H9 (cell line): Measurements from ENCODE around the gene TBCEL. TPM values are rescaled to one million over a fixed set of nuclear protein-coding genes. Genes with fewer than 3 reads are reported as not detected.

Experiments used
- DNase-seq: peaks from one replicate; pipeline ENCODE4 v3.0.0-alpha.2; 2017
- H2AFZ ChIP-seq: one replicate; pipeline ENCODE4 v1.6.1; 2013; ENCODE audit warnings: mild to moderate bottlenecking, low read length, control low read depth, moderate library complexity
- H2AK5ac ChIP-seq: 2 replicates; pipeline ENCODE4 v1.6.1; 2013; ENCODE audit warnings: low read length, control low read depth, mixed read lengths; ENCODE audit not compliant: insufficient read length
- H2BK120ac ChIP-seq: one replicate; pipeline ENCODE4 v1.6.1; 2013; ENCODE audit warnings: low read depth, mild to moderate bottlenecking, low read length, control low read depth, inconsistent platforms; ENCODE audit not compliant: poor library complexity, severe bottlenecking
- H2BK12ac ChIP-seq: 2 replicates; pipeline ENCODE4 v1.6.1; 2013; ENCODE audit warnings: low read length, control low read depth, mixed read lengths, low read depth; ENCODE audit not compliant: insufficient read length
- H2BK15ac ChIP-seq: 2 replicates; pipeline ENCODE4 v1.6.1; 2013; ENCODE audit warnings: low read depth, low read length, control low read depth
- H2BK20ac ChIP-seq: one replicate; pipeline ENCODE4 v1.6.1; 2013; ENCODE audit warnings: low read depth, mild to moderate bottlenecking, low read length, control low read depth, inconsistent platforms; ENCODE audit not compliant: poor library complexity, severe bottlenecking
- H2BK5ac ChIP-seq: 2 replicates; pipeline ENCODE4 v1.6.1; 2013; ENCODE audit warnings: low read length, control low read depth, mixed read lengths; ENCODE audit not compliant: insufficient read length
- H3K14ac ChIP-seq: 2 replicates; pipeline ENCODE4 v1.6.1; 2013; ENCODE audit warnings: low read length, control low read depth; ENCODE audit not compliant: insufficient read depth
- H3K18ac ChIP-seq: 2 replicates; pipeline ENCODE4 v1.6.1; 2013; ENCODE audit warnings: low read depth, mild to moderate bottlenecking, mixed read lengths, low read length, control low read depth; ENCODE audit not compliant: insufficient read length
- H3K23ac ChIP-seq: 2 replicates; pipeline ENCODE4 v1.6.1; 2013; ENCODE audit warnings: low read length, control low read depth, mixed read lengths, low read depth; ENCODE audit not compliant: insufficient read length
- H3K23me2 ChIP-seq: 2 replicates; pipeline ENCODE4 v1.6.1; 2013; ENCODE audit warnings: low read depth, mild to moderate bottlenecking, mixed read lengths, low read length, control low read depth; ENCODE audit not compliant: insufficient read length, poor library complexity, severe bottlenecking
- H3K27ac ChIP-seq: 2 replicates; pipeline ENCODE4 v1.5.1; 2013; ENCODE audit warnings: low read length, control low read depth, mixed read lengths, low read depth; ENCODE audit not compliant: insufficient read length
- H3K27me3 ChIP-seq: 2 replicates; pipeline ENCODE4 v1.6.1; 2013; ENCODE audit warnings: low read length, control low read depth, inconsistent platforms; ENCODE audit not compliant: insufficient read depth
- H3K4ac ChIP-seq: 2 replicates; pipeline ENCODE4 v1.6.1; 2013; ENCODE audit warnings: low read depth, mild to moderate bottlenecking, control low read depth, inconsistent platforms, low read length, moderate library complexity
- H3K4me1 ChIP-seq: 2 replicates; pipeline ENCODE4 v1.6.1; 2013; ENCODE audit warnings: low read length, control low read depth, inconsistent platforms; ENCODE audit not compliant: insufficient read depth
- H3K4me2 ChIP-seq: 2 replicates; pipeline ENCODE4 v1.6.1; 2013; ENCODE audit warnings: low read length, control low read depth, mixed read lengths; ENCODE audit not compliant: insufficient read length, insufficient read depth
- H3K56ac ChIP-seq: 2 replicates; pipeline ENCODE4 v1.6.1; 2013; ENCODE audit warnings: low read depth, mild to moderate bottlenecking, mixed read lengths, low read length, control low read depth; ENCODE audit not compliant: insufficient read length
- H3K79me1 ChIP-seq: 2 replicates; pipeline ENCODE4 v1.6.1; 2013; ENCODE audit warnings: low read depth, mild to moderate bottlenecking, moderate library complexity, low read length, control low read depth, inconsistent platforms; ENCODE audit not compliant: insufficient read depth, poor library complexity, severe bottlenecking
- H3K79me2 ChIP-seq: 2 replicates; pipeline ENCODE4 v1.6.1; 2013; ENCODE audit warnings: low read length, control low read depth, inconsistent platforms; ENCODE audit not compliant: insufficient read depth
- H3K9ac ChIP-seq: 2 replicates; pipeline ENCODE4 v1.6.1; 2013; ENCODE audit warnings: low read length, control low read depth, mixed read lengths; ENCODE audit not compliant: insufficient read length; ENCODE audit errors: extremely low read depth
- H3K9me3 ChIP-seq: one replicate; pipeline ENCODE4 v1.6.1; 2013; ENCODE audit warnings: low read depth, low read length, inconsistent platforms; ENCODE audit not compliant: control insufficient read depth
- H3T11ph ChIP-seq: one replicate; pipeline ENCODE4 v1.6.1; 2013; ENCODE audit warnings: mild to moderate bottlenecking, low read length, control low read depth, inconsistent platforms
- H4K20me1 ChIP-seq: one replicate; pipeline ENCODE4 v1.6.1; 2013; ENCODE audit not compliant: control insufficient read depth, insufficient read length, insufficient read depth
- H4K5ac ChIP-seq: 2 replicates; pipeline ENCODE4 v1.6.1; 2013; ENCODE audit warnings: low read depth, mild to moderate bottlenecking, mixed read lengths, low read length, control low read depth; ENCODE audit not compliant: insufficient read length
- H4K8ac ChIP-seq: replicated peaks from 2 replicates; pipeline ENCODE4 v1.6.1; 2013; ENCODE audit warnings: low read length, control low read depth, mixed read lengths, low read depth; ENCODE audit not compliant: insufficient read length
- H4K91ac ChIP-seq: 2 replicates; pipeline ENCODE4 v1.6.1; 2013; ENCODE audit warnings: low read depth, mild to moderate bottlenecking, moderate library complexity, mixed read lengths, low read length, control low read depth; ENCODE audit not compliant: insufficient read length
- H3K27ac Mint-ChIP-seq, 3 experiments: 2 replicates in 2 of 3; 3 replicates in 1 of 3; pipeline ENCODE4 v1.8.0; 2020 to 2021; ENCODE audit warnings: mixed read lengths in 3 of 3, mild to moderate bottlenecking in 1 of 3, moderate library complexity in 1 of 3
- H3K27me3 Mint-ChIP-seq: 2 replicates; pipeline ENCODE4 v1.8.0; 2021; ENCODE audit warnings: low read depth, mild to moderate bottlenecking, moderate library complexity, mixed read lengths
- H3K36me3 Mint-ChIP-seq, 3 experiments: 2 replicates in 2 of 3; 3 replicates in 1 of 3; pipeline ENCODE4 v1.8.0; 2020 to 2021; ENCODE audit warnings: low read depth in 3 of 3, mixed read lengths in 3 of 3; ENCODE audit not compliant: insufficient read depth in 1 of 3
- H3K4me1 Mint-ChIP-seq, 2 experiments: 2 replicates each; pipeline ENCODE4 v1.8.0; 2020; ENCODE audit warnings: mixed read lengths in 2 of 2
- H3K4me3 Mint-ChIP-seq, 2 experiments: 2 replicates in 1 of 2; 3 replicates in 1 of 2; pipeline ENCODE4 v1.8.0; 2020 to 2021; ENCODE audit warnings: mild to moderate bottlenecking in 2 of 2, mixed read lengths in 2 of 2, moderate library complexity in 1 of 2
- H3K9me3 Mint-ChIP-seq, 2 experiments: 2 replicates in 1 of 2; 3 replicates in 1 of 2; pipeline ENCODE4 v1.8.0; 2020; ENCODE audit warnings: mild to moderate bottlenecking in 2 of 2, mixed read lengths in 2 of 2, moderate library complexity in 1 of 2
- CTCF ChIP-seq: fragments of 200-600 bp; sonication (generic); conservative IDR thresholded peaks from 3 replicates; pipeline ENCODE4 v1.8.0; 2021; ENCODE audit warnings: antibody characterized with exemption, mild to moderate bottlenecking
- WGBS: extraction: QIAGEN DNeasy Blood & Tissue Kit; methylation state at CpG from one replicate; pipeline ENCODE4 v1.1.7; 2013; ENCODE audit warnings: missing lambda C conversion rate, low lambda C conversion rate, mixed read lengths; ENCODE audit not compliant: insufficient read length; ENCODE audit errors: extremely low coverage; 5-methylcytosine and 5-hydroxymethylcytosine counted together
- total RNA-seq: library from RNA; stranded (reverse); gene quantifications from 2 replicates; pipeline ENCODE4 v1.2.1, GENCODE V29; 2021

TBCEL gene
- total RNA-seq, 1 experiment from 2014 or later: 17.3 TPM

GRCh38 chr11:121140369-121140768, 116.5 kb downstream of the TBCEL start:
- H2BK12ac ChIP-seq: no peak overlapping the region
- H3K36me3 Mint-ChIP-seq: no peaks in the 10 kb centered on the region
- no peak overlapping the region for H2AK5ac ChIP-seq
- no peak overlapping the region for H2BK5ac ChIP-seq
- H3K4me1 ChIP-seq: no peaks in the 10 kb centered on the region
- no peaks in the 10 kb centered on the region for H3K9me3 ChIP-seq
- H2BK20ac ChIP-seq: no peak overlapping the region
- H3K14ac ChIP-seq: no peak overlapping the region
- H3K23me2 ChIP-seq: no peaks in the 10 kb centered on the region
- H4K20me1 ChIP-seq: no peaks in the 10 kb centered on the region
- H4K5ac ChIP-seq: no peak overlapping the region
- peaks cover 3% of the 10 kb centered on the region in 2 experiments; a peak in 2 of 4 replicates for H3K4me1 Mint-ChIP-seq
- no peaks in the 10 kb centered on the region for H3K79me2 ChIP-seq
- H3K27ac ChIP-seq: no peak overlapping the region
- no peak for TF ChIP-seq CTCF
- H3K79me1 ChIP-seq: no peaks in the 10 kb centered on the region
- H3T11ph ChIP-seq: no peak overlapping the region
- H3K18ac ChIP-seq: no peak overlapping the region
- H3K23ac ChIP-seq: no peak overlapping the region
- no peaks in the 10 kb centered on the region for H3K9me3 Mint-ChIP-seq
- H4K91ac ChIP-seq: no peak overlapping the region
- H3K27me3 Mint-ChIP-seq: no peaks in the 10 kb centered on the region; the same call in 1 of the 2 replicates
- no peak overlapping the region for H4K8ac ChIP-seq
- no peak for DNase-seq
- no peak overlapping the region for H2BK15ac ChIP-seq
- no peak overlapping the region for H3K56ac ChIP-seq
- H3K4me2 ChIP-seq: no peak overlapping the region
- no peak overlapping the region for H2BK120ac ChIP-seq
- H3K4me3 Mint-ChIP-seq: no peak overlapping the region
- H3K27ac Mint-ChIP-seq: no peak overlapping the region
- no peak overlapping the region for H3K4ac ChIP-seq
- WGBS: no CpG with 5 or more reads among the region's 8 CpGs
- no peaks in the 10 kb centered on the region for H3K27me3 ChIP-seq
- no peak overlapping the region for H2AFZ ChIP-seq
- no peak overlapping the region for H3K9ac ChIP-seq

Other genes with a start within 250 kb of the TBCEL start
- gene TECTA, start 77.1 kb downstream of the TBCEL start, total RNA-seq: 0.66 and 0.68 TPM in 2 replicates